Heart left ventricle (tissue), 13 donors: Measurements from ENCODE around the gene LAYN.

Experiments
- CTCF ChIP-seq, 12 donors: fragments of 200-600 bp; sonication (generic) in 4 of 12; IDR thresholded peaks; one replicate each; pipeline versions ENCODE4 v1.5.0 to v1.8.0; 2018 to 2022; ENCODE audit warnings: antibody characterized with exemption in 12 of 12, mild to moderate bottlenecking in 5 of 12
- POLR2A ChIP-seq, 2 donors: fragments of 450-650 bp; IDR thresholded peaks; one replicate each; pipeline ENCODE4 v1.6.1; 2017; ENCODE audit warnings: antibody characterized with exemption in 2 of 2, mild to moderate bottlenecking in 2 of 2, moderate library complexity in 2 of 2
- donor health status: ischemic (EF 13 %, LVEDD 7.1; RV severe dilation, severe dysfunction).
- donor health status: DM: no; HTN: yes; CAD: no.
- donor health status: DM: no; HTN: no; CAD: no.
- donor health status: ischemic (EF 25% LVEDD 6.9; RV normal size, moderate dysfunction).
- donor health status: ischemic (EF 25% LVEDD 5.7; RV mildly dilated, moderate dysfunction).
- donor health status: ischemic (EF 35%, LVEDD 5.7; RV mildly dilated, moderate dysfunction).
- donor health status: nonischemic (EF 11% LVEDD 7.7; RV severe dilation, severe dysfunction).
- donor health status: DM: yes; HTN: yes; CAD: no.
- donor health status: PGD.
- donor health status: ischemic (EF 29% LVEDD 5.4; RV normal size, mild dysfunction).
- donor health status: nonischemic (EF 23%, LVEDD 6.1; RV moderate dilation, normal function).

DNA sequence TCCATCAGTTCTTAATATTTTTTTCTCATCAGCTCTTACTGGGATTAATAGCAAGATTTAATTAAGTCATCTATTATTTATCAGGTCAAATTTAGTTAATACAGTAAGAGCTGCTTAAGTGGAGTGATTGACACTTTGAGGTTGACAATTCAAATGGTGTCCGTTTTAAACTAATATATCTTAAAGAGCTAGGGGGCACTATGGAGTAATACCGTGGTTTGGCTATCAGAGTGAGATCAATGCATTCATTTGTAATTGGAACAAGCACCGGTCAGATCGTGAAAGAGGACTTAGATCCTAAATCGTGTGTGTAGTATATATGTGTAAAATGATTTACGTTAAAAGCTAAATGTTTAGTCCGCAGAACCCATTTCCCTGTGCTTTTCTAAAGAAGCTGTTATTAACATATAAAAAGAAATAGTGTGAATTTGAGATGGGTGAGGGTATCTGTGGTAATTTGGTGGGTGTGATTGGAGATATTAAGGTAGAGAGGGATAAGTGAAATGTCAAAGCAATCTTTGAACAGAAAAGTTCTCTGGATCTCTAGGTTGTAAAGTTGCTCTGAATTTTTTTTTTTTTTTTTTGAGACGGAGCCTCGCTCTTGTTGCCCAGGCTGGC lies 64.0 kb downstream of the LAYN start:
- peak; percentile 32 to 76 (median 62) for TF ChIP-seq CTCF (IDR thresholded peaks at IDR 0.05)
- no peak for TF ChIP-seq POLR2A (IDR thresholded peaks at IDR 0.05)
